Prostate gland (tissue), 2 donors: Measurements from ENCODE around the gene DLL1. TPM values are rescaled to one million over a fixed set of nuclear protein-coding genes. Genes with fewer than 3 reads are reported as not detected.

ENCODE experiments used
- DNase-seq: peaks from one replicate; pipeline ENCODE4 v3.0.0-alpha.2; 2019; ENCODE audit warnings: low spot score
- H3K27ac ChIP-seq, 2 donors: fragments of 200-600 bp; sonication (generic); 2 replicates each; pipeline ENCODE4 v1.5.1; 2017 to 2019
- H3K27me3 ChIP-seq: fragments of 200-600 bp; sonication (generic); replicated peaks from 2 replicates; pipeline ENCODE4 v1.5.1; 2019; ENCODE audit not compliant: insufficient read depth
- H3K36me3 ChIP-seq, 2 donors: fragments of 200-600 bp; sonication (generic); 1 replicate in 1 of 2; 2 replicates in 1 of 2; pipeline versions ENCODE4 v1.5.1 to v1.8.1; 2017 to 2019
- H3K4me1 ChIP-seq: fragments of 200-600 bp; sonication (generic); replicated peaks from 2 replicates; pipeline ENCODE4 v1.5.1; 2019
- H3K4me3 ChIP-seq, 2 donors: fragments of 200-600 bp; sonication (generic); 2 replicates each; pipeline ENCODE4 v1.5.1; 2017 to 2019
- H3K9me3 ChIP-seq: fragments of 200-600 bp; sonication (generic); 2 replicates; pipeline ENCODE4 v1.5.1; 2017
- POLR2A ChIP-seq: fragments of 450-650 bp; IDR thresholded peaks from one replicate; pipeline ENCODE4 v1.6.1; 2016; ENCODE audit warnings: antibody characterized with exemption, mild to moderate bottlenecking
- POLR2AphosphoS5 ChIP-seq: sonication (generic); formaldehyde crosslinking; IDR thresholded peaks from one replicate; pipeline ENCODE4 v1.6.1; 2017; ENCODE audit warnings: antibody characterized with exemption
- WGBS: methylation state at CpG from one replicate; pipeline ENCODE4 v1.1.5; 2018; 5-methylcytosine and 5-hydroxymethylcytosine counted together
- intact Hi-C: fragments of 100-400 bp; cut with DNase I; formaldehyde crosslinking; loops from one replicate; pipeline ENCODE4 v1.14.2; 2022
- total RNA-seq, 2 donors: library from RNA; depleted of rRNA; stranded (reverse); fragments of >200 nt; gene quantifications; one replicate each; pipeline ENCODE4 v1.1.0, GENCODE V29; 2016
- TF ChIP-seq, protein P1 (sequence below), 4 experiments: fragments of 200-600 bp in 2 of 4; fragments of 450-650 bp in 2 of 4; sonication (generic) in 2 of 4; IDR thresholded peaks; 1 replicate in 3 of 4; 2 replicates in 1 of 4; pipeline ENCODE4 v1.5.1; 2016 to 2019; ENCODE audit warnings: antibody characterized with exemption in 4 of 4, mild to moderate bottlenecking in 2 of 4, moderate library complexity in 2 of 4

Gene DLL1
- total RNA-seq, 2 donors from 2014 or later: 16.0 to 40.4 TPM

DNA sequence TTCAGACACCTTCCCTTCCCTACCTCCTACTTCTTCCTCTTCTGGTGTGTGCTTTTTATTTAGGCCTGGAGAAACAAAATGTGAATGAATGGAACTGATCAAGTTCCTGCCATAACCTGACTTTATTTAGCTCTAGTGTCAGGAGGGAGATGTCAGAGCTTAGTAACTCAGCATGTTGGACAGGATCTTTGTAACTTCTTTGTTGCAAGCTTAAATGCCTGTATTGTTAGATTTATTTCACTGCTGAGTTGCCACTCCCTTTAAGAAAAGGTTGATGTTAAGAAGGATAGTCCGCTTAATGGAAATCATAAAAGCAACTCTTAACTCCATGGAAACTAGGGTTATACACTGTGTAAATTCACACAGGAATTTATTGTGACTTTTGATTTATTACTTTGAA lies 17.9 kb upstream of the DLL1 start:
- Histone ChIP-seq H3K27ac (no peak overlapping the region), H3K9me3 (no peaks in the 10 kb centered on the region), H3K4me3 (no peak overlapping the region), H3K4me1 (peaks cover 11% of the 10 kb centered on the region), H3K27me3 (no peaks in the 10 kb centered on the region), H3K36me3 (no peaks in the 10 kb centered on the region)
- 59% methylated on average over 1 of the region's 1 CpG for WGBS
- intact Hi-C loops: loop anchor here (10.0 kb wide), 1 partner anchor 216 kb away; no protein-coding TSS in a partner anchor
- TF ChIP-seq POLR2A (no peak), POLR2AphosphoS5 (no peak)
- TF ChIP-seq, protein P1, sequence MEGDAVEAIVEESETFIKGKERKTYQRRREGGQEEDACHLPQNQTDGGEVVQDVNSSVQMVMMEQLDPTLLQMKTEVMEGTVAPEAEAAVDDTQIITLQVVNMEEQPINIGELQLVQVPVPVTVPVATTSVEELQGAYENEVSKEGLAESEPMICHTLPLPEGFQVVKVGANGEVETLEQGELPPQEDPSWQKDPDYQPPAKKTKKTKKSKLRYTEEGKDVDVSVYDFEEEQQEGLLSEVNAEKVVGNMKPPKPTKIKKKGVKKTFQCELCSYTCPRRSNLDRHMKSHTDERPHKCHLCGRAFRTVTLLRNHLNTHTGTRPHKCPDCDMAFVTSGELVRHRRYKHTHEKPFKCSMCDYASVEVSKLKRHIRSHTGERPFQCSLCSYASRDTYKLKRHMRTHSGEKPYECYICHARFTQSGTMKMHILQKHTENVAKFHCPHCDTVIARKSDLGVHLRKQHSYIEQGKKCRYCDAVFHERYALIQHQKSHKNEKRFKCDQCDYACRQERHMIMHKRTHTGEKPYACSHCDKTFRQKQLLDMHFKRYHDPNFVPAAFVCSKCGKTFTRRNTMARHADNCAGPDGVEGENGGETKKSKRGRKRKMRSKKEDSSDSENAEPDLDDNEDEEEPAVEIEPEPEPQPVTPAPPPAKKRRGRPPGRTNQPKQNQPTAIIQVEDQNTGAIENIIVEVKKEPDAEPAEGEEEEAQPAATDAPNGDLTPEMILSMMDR (IDR thresholded peaks at IDR 0.05): no peak
- DNase-seq: no peak

DNA sequence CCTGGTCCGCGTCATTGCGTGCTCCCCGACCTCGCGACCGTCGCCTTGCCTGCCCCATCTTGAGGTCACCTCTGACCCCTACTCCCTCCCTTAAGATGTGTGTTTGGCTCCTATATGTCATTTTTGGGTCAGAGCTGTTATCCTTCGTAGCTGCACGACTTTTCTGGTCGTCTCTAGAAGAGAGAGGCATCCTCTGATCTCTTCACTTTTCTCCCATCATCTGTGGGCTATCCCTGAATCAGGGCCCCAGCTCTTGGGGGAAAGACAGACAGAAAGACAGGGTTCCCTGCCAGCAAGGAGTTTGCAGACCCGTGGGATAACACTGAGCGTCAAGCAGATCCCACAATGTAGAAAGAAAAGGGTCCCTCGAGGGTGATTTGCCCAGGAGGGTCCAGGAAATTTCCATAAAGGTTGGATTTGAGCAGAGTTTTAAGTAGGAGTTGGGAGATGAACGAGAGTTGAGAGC lies 16.2 kb upstream of the DLL1 start:
- H3K27me3 ChIP-seq: no peaks in the 10 kb centered on the region
- no peaks in the 10 kb centered on the region for H3K36me3 ChIP-seq
- intact Hi-C loops: loop anchor here (10.0 kb wide), 1 partner anchor 218 kb away; no protein-coding TSS in a partner anchor
- peak overlapping the region; percentile 88 to 99 for H3K4me3 ChIP-seq
- WGBS: 6% methylated on average over 15 of the region's 15 CpGs
- DNase-seq: no peak
- TF ChIP-seq POLR2AphosphoS5 (no peak), POLR2A (no peak)
- TF ChIP-seq, protein P1 (IDR thresholded peaks at IDR 0.05): no peak
- H3K9me3 ChIP-seq: no peaks in the 10 kb centered on the region
- peaks cover 11% of the 10 kb centered on the region for H3K4me1 ChIP-seq
- H3K27ac ChIP-seq: peak overlapping the region; percentile 77 to 83

DNA sequence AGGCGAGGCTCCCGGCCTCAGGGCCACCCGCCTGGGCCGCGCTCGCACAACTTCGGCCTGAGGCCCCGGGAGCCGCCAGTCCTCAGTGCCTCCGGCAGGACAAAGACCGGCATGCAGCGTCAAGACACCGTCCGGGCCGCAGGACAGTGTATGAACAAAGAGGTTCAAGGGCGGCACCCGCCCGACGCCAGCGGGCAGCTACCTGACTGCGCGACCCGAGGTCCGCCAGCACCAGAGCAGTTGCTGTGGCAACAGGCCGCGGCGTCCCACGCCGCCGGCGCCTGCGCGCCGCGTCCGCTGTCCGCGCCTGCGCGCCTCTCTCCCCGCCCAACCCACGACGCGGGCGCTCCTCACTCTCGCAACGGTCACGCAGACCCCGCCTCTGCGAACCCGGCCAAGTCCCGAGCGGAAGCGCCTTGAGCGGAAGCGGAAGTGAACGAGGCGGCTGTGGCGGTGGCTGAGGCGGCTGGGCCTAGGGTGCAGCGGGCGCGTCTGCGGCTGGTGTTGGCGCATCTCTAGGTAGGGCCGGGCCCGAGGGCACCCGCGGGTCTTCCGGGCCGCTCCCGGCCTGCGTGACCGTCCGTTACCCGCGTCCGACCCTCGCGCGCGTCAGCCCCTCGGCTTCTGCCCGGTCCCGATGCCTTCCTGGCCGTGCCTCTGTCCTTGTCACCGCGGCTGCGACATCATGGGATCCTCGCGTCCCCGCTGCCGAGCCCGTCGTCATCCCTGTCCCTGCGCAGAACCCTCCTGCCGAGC lies 15.6 kb upstream of the DLL1 start, which contains the start of gene FAM120B:
Gene FAM120B (plus strand): TSS at position 435 of the 756 bp plus-strand sequence. CDS start 10,633 bp downstream, outside the sequence.
- H3K27me3 ChIP-seq: no peaks in the 10 kb centered on the region
- H3K9me3 ChIP-seq: no peaks in the 10 kb centered on the region
- peaks cover 11% of the 10 kb centered on the region for H3K4me1 ChIP-seq
- peak within 1 kb of the TSS; percentile 77 to 83 for H3K27ac ChIP-seq
- intact Hi-C loops: loop anchor here (10.0 kb wide), 1 partner anchor 218 kb away; no protein-coding TSS in a partner anchor
- H3K4me3 ChIP-seq: peak within 1 kb of the TSS; percentile 88 to 99
- no peaks in the 10 kb centered on the region for H3K36me3 ChIP-seq
- TF ChIP-seq, protein P1 (IDR thresholded peaks at IDR 0.05): peak in 2 of 4 experiments; percentile 12 to 21
- TF ChIP-seq POLR2AphosphoS5: peak; percentile 96
- peak; percentile 87 for TF ChIP-seq POLR2A
- peak; percentile 97 for DNase-seq
- WGBS: under 1% methylated on average over 63 of the region's 97 CpGs

DNA sequence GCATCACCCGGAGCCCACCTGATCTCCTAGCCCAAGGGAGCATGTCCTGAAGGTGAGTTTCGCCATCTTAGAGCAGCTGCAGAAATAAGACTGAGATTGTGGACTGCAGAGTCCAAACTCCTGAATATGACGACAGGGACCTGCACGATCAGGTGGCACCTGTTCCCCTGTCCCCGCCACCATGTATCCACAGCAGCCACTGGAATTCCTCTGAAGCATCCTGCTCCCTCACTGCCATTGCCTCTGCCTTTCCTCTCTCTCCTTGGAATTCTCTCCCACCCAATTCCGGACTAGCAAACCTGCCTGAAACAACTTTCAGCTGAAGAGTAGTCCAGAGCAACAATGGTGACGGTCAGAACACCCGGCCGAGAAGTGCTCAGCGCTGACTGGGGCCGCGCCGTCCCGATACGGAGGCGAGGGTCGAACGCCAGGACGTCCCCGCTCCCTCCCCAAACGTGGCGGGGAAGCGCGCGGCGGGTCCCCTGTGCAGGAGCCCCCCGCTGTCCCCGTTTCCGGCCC lies 15.0 kb upstream of the DLL1 start:
- peak overlapping the region; percentile 25 to 83 for H3K27ac ChIP-seq
- DNase-seq: no peak
- WGBS: 10% methylated on average over 29 of the region's 29 CpGs
- no peaks in the 10 kb centered on the region for H3K9me3 ChIP-seq
- peak overlapping the region; percentile 88 to 99 for H3K4me3 ChIP-seq
- TF ChIP-seq POLR2AphosphoS5 (no peak), POLR2A (no peak)
- TF ChIP-seq, protein P1 (IDR thresholded peaks at IDR 0.05): no peak
- H3K27me3 ChIP-seq: no peaks in the 10 kb centered on the region
- intact Hi-C loops: loop anchor here (10.0 kb wide), 1 partner anchor 219 kb away; no protein-coding TSS in a partner anchor
- peaks cover 11% of the 10 kb centered on the region for H3K4me1 ChIP-seq
- no peaks in the 10 kb centered on the region for H3K36me3 ChIP-seq
